Lower leg skin (tissue), 4 donors: ENCODE measurements around the gene LTBP2. TPM values are rescaled to one million over a fixed set of nuclear protein-coding genes. Genes with fewer than 3 reads are reported as not detected.

Experiments
- DNase-seq, 2 donors: peaks; one replicate each; pipeline ENCODE4 v3.0.0-alpha.2; 2019; ENCODE audit warnings: low spot score in 2 of 2
- H3K4me3 ChIP-seq: fragments of 200-600 bp; sonication (generic); 2 replicates; pipeline ENCODE4 v1.5.1; 2017; ENCODE audit warnings: mild to moderate bottlenecking, low read depth; ENCODE audit not compliant: poor library complexity, severe bottlenecking
- POLR2A ChIP-seq, 2 donors: fragments of 450-650 bp; IDR thresholded peaks; one replicate each; pipeline ENCODE4 v1.6.1; 2016 to 2017; ENCODE audit warnings: antibody characterized with exemption in 2 of 2, mild to moderate bottlenecking in 1 of 2, moderate library complexity in 1 of 2
- WGBS, 2 donors: methylation state at CpG; one replicate each; pipeline ENCODE4 v1.1.5; 2018; 5-methylcytosine and 5-hydroxymethylcytosine counted together
- intact Hi-C: fragments of 100-400 bp; cut with DNase I; formaldehyde crosslinking; loops from one replicate; pipeline ENCODE4 v1.15.0; 2023; ENCODE audit warnings: low total_unique reads
- total RNA-seq, 4 donors: library from RNA; depleted of rRNA; stranded (reverse); fragments of >200 nt; gene quantifications; one replicate each; pipeline ENCODE4 v1.1.0, GENCODE V29; 2016
- TF ChIP-seq, protein P1 (sequence below), 3 donors: fragments of 450-650 bp; IDR thresholded peaks; one replicate each; pipeline ENCODE4 v1.5.1; 2016; ENCODE audit warnings: antibody characterized with exemption in 3 of 3, mild to moderate bottlenecking in 3 of 3, moderate library complexity in 2 of 3

The LTBP2 gene
- total RNA-seq, 4 donors from 2014 or later = 13.7 to 39.3 (median 25.9) TPM

DNA sequence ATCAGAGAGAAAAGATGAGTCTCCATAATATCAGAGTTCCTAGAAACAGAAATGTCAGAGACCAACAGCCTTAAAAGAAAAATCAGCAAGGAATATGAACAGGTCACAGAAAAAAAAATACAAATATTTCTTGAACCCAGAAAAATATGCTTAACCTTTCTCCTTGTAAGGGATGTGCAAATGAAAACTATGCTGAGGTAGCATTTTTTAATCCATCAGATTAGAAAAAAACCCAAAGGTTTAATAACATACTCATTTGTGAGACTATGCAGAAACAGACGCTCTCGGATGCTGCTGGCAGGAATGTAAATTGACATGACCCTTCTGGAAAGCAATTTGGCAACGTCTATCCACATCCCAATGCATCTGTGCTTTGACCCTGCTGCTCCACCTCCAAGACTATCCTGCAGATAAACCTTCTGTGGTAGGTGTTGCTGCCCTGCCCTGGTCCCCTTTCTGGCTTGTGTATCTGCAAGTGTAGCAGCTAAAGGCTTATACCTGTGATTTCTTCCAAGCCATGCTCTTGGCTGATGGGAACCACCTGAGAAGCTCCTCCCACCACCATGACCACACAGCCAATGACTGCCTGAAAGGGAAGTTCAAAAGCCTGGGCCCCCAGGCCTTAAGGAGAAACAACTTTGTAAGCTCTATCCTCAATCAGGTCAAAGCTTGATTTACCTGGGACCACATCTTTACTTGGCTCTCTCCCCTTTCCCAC lies 49.4 kb downstream of the LTBP2 start:
- DNase-seq = no peak
- 38 to 46% methylated on average over 3 of the region's 3 CpGs for WGBS, 2 donors

DNA sequence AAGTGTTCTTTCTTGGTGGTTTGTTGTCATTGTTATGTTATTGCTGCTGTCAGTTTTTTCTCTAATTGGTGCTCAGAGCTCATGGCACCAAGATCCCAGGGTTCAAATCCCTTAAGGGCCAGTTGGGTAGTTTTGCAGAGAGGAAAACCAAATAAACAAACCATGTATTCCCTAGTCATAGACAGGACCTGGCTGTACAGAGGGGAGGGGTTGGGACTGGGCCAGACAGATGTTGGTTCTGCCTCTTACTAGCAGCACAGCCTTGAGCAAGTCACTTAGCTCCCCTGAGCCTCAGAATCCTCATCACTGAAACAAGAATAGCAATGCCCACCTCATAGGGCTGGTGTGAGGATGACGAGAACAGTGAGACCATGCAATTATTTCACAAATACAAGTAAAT lies 53.4 kb downstream of the LTBP2 start:
- TF ChIP-seq, protein P1, sequence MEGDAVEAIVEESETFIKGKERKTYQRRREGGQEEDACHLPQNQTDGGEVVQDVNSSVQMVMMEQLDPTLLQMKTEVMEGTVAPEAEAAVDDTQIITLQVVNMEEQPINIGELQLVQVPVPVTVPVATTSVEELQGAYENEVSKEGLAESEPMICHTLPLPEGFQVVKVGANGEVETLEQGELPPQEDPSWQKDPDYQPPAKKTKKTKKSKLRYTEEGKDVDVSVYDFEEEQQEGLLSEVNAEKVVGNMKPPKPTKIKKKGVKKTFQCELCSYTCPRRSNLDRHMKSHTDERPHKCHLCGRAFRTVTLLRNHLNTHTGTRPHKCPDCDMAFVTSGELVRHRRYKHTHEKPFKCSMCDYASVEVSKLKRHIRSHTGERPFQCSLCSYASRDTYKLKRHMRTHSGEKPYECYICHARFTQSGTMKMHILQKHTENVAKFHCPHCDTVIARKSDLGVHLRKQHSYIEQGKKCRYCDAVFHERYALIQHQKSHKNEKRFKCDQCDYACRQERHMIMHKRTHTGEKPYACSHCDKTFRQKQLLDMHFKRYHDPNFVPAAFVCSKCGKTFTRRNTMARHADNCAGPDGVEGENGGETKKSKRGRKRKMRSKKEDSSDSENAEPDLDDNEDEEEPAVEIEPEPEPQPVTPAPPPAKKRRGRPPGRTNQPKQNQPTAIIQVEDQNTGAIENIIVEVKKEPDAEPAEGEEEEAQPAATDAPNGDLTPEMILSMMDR (IDR thresholded peaks at IDR 0.05) = no peak
- TF ChIP-seq POLR2A (IDR thresholded peaks at IDR 0.05) = no peak
- intact Hi-C loops = no loop called here
- DNase-seq = no peak
- 83 to 91% methylated on average over 1 of the region's 1 CpG for WGBS, 2 donors
- no peak overlapping the region for H3K4me3 ChIP-seq

More for the DNA sequence above, 49.4 kb downstream of the LTBP2 start:
- TF ChIP-seq, protein P1 (IDR thresholded peaks at IDR 0.05) = no peak
- TF ChIP-seq POLR2A (IDR thresholded peaks at IDR 0.05) = no peak
- H3K4me3 ChIP-seq = no peak overlapping the region
- intact Hi-C loops = no loop called here

DNA sequence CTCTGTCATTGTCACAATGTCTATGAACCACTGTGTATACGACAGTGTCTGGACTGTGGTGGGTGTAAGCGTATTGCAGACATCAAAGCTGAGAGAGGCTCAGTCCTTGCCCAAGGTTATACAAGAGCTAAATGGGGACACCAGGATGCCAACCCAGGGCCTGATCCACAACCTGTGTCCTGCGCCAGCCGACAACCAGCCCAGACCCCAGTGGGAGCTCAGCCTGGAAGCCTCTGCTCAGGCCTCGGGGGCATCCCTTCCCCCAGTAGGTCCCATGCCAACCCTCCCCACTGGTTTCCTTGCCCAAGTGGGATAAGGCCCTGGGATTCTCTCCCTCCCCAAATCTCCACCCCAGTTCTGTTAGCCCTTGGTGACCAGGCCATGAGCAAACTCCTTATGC lies 54.3 kb downstream of the LTBP2 start:
- TF ChIP-seq POLR2A (IDR thresholded peaks at IDR 0.05) = no peak
- TF ChIP-seq, protein P1 (IDR thresholded peaks at IDR 0.05) = no peak
- no peak for DNase-seq
- H3K4me3 ChIP-seq = no peak overlapping the region
- intact Hi-C loops = no loop called here
- WGBS, 2 donors = 81 to 99% methylated on average over 5 of the region's 5 CpGs

DNA sequence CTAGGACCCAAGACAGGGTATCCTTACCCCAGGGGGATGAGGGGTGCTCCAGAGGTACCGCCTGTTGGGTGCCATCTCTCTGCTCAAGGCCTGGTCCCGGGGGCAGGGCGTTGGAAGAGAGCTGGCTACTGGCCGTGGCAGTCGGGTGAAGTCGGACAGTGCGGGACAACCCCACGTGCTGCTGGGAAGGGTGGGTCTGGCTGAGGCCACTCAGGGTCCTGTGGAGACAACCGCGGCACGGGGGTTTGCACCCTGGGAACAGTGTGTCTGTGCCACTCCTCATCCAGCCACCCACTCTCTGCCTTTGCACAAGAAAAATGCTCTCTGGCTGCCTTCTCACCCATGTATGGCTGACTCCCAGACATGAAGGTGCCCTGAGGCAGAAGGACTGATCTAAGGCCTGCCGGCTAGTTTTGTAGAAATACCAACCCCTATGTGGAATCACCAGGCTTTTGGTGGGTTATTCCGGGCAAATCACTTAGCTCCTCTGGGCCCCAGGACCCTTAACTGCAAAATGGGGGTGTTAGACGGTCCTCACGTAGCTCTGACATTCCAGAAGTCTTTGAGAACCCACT lies 56.5 kb downstream of the LTBP2 start:
- no peak for DNase-seq
- intact Hi-C loops = no loop called here
- WGBS, 2 donors = 93 to 96% methylated on average over 15 of the region's 15 CpGs
- no peak for TF ChIP-seq POLR2A (IDR thresholded peaks at IDR 0.05)
- TF ChIP-seq, protein P1 (IDR thresholded peaks at IDR 0.05) = no peak
- H3K4me3 ChIP-seq = no peak overlapping the region

DNA sequence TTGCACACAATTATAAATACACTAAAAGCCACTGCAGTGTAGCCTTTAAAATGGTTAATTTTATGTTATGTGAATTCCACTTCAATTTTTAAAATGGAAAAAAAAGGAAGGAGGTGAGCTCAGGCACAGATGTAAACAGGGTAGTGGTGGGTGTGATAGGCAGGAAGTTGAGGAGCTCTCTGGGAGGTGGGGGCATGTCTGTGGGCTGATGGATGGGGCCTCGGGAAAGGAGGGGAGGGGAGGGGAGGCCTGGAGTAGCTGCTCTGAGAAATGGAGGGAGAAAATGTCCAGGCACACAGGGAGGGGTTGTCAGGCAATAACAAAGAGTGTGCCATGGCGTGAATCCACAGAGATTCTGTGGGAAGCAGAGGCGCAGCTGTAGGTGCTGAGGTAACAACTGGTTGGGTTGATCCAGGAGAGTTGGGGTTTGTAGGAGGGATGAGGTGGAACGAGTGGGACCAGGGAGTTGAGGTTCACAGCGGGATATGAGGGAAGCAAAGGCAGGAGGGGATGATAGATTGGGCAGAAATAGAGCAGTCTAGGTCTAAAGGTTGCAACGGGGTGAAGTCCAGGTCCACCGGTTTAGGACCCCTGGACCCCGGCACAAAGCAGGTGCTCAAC lies 57.2 kb downstream of the LTBP2 start:
- intact Hi-C loops = no loop called here
- DNase-seq = no peak
- no peak overlapping the region for H3K4me3 ChIP-seq
- TF ChIP-seq POLR2A (IDR thresholded peaks at IDR 0.05) = no peak
- TF ChIP-seq, protein P1 (IDR thresholded peaks at IDR 0.05) = no peak
- WGBS, 2 donors = 89% methylated on average over 8 of the region's 8 CpGs
